Stimulated activated naive CD4-positive, alpha-beta T cell (primary cell): Measurements from ENCODE around the gene MYO15B.

ENCODE experiments used
- DNase-seq, 6 experiments: peaks; one replicate each; lab custom pipeline; 2025; lab: John Stamatoyannopoulos, UW

The MYO15B gene

DNA sequence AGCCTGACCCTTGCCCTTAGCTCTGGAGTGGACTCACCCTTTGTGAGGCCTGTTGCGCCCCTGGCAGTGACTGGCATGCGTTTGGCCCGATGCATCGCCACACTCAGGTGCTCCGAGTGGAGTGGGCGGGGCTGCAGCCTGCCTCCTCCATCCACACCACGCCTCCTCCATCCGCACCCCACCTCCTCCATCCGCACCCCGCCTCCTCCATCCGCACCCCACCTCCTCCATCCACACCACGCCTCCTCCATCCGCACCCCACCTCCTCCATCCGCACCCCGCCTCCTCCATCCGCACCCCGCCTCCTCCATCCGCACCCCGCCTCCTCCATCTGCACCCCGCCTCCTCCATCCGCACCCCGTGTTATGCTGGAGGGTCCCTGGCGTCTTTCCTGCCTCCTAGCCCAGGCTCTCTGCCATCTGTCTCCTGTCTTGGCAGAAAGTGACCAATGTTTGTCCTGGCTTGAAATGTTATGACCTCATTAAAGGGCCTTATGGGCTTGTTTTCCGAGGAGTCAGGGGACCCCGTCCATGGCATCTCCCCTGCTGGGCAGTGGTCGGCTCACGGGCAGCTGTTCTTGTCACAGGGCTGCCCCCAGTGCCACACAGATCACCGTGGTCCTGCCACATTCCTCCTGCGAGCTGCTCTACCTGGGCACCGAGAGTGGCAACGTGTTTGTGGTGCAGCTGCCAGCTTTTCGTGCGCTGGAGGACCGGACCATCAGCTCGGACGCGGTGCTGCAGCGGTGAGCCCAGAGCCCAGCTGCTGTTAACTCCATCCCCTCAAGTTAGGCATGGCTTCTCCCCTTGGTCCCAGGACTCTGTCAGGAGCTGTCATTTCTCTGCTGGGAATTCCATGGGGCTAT lies 28.7 kb upstream of the MYO15B start:
- no peak for DNase-seq

DNA sequence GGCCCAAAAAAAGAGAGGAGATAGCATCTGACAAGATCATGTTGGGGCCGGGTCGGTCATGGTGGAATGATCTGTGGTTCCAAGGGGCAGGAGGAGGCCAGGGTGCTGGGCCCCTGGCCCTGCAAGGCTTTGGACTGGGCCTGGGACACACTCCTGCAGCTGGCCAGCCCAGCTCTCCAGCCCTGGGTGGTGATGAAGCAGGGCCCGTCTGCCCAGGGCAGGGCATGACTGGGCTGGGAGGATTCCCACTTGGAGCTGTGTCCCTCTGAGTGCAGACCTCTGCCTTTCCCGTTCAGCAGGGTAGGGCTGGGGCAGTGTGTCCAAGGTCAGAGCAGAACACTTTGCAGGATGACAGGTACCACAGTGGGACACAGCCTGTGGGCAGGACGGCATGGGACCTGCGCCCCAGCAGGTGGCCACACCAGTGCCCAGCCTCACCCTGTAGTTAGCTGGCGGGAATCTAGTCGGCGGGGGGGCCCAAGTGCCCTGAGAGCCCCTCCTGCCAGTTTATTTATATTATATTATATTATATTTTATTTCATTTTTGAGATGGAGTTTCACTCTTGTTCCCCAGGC lies 27.6 kb upstream of the MYO15B start:
- no peak for DNase-seq

DNA sequence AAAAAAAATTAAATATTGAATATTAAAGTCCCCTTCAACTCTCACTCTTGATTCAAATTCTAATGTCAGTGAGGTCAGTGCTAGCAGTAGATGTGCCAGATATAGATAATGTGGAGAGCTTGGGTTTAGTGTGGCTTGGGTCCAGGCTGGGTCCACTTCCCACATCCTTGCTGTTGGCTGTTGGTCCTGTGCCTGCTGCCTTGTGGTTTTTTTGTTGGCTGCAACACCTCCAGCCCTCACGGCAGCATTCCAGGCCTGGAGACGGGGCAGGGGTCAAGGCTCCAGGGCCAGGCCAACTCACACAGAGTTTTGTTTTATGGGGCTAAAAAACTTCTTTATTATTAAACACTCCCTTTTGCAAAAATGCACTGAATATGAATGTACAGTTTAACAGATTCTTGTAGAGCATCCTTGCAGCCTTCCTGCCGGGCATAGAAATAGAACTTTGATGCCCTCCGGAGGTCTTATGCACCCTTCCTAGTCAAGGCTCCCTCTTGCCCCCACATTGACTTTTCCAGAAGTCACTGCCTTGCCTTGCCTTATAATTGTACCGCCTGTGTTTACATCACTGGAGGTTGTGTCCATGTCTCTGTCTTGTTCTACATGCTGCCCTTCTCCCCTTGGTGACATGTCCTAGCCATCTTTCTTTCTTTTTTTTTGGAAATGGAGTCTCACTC lies 25.5 kb upstream of the MYO15B start:
- no peak for DNase-seq

DNA sequence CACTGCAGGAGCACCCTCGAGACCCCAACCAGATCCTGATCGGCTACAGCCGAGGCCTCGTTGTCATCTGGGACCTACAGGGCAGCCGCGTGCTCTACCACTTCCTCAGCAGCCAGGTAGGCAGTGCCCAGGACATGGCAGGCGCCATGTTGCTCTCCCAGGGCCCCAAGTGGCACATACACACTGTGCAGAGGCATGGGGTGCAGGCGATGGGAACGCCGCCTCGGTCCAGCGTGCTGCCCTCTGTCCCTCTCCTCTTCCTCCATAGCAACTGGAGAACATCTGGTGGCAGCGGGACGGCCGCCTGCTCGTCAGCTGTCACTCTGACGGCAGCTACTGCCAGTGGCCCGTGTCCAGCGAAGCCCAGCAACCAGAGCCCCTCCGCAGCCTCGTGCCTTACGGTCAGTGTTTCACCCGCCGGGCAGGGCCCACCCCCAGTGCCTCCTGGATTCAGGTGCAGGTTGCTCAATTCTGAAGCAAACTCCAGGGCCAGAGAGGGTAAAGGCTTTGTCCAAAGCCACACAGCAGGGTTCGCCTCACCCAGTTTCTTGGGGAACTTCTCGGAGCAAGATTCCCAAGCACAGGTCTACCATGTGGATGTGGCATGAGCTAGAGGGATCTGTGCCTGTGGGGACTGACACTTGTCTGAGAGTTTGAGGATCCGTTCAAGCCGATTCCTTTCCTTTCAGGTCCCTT lies 24.4 kb upstream of the MYO15B start:
- DNase-seq = no peak

DNA sequence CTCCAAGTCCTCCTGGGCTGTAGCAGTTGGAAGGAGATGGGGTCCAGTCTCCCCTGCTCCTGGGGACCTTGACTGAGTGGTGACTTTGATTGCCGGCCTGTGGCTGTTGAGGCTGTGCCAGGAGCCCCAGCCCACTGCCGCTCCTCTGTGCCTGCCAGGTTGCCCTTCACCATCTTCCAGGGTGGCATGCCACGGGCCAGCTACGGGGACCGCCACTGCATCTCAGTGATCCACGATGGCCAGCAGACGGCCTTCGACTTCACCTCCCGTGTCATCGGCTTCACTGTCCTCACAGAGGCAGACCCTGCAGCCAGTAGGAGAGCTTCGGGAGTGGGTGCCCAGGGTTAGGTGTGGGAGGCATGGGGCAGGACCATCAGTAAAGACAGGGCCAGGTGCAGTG lies 23.4 kb upstream of the MYO15B start:
- no peak for DNase-seq

DNA sequence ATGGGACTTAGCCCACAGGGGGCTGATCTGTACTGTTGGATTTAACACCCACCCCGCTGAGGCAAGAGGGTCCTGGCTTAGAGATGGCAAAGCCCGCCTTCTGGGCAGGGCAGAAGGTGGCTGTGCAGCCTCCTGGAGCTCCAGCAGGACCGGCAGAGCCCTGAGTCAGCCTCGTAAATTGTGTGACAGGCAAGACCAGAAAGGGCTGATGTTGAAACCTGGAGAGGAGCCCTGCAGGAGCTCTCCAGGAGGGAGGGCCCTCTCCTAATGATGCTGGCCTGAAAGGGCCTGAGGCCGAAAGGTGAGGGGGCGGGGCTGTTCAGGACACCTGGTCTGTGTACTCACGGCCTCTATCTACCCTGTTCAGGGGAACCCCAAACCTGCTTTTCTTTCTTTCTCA lies 22.5 kb upstream of the MYO15B start:
- no peak for DNase-seq

DNA sequence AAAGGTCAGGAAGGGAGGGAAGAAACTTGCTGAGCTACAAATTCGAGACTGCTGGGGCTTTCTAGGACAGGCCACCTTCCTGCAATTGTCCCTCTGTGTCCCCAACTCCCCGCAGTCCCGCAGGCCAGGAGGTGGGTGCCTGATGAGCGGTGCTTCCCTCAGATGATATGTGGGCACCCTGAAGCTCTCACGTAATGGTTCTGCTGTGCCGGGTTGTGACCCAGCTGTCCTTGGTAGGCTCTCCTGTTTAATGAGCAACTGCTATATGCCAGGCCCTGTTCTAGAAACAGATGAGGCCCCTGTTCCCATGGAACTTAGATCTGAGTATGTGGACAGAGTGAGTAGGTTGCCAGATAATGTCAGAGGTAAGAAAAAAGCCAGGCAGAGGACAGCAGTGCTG lies 22.0 kb upstream of the MYO15B start:
- DNase-seq = no peak

DNA sequence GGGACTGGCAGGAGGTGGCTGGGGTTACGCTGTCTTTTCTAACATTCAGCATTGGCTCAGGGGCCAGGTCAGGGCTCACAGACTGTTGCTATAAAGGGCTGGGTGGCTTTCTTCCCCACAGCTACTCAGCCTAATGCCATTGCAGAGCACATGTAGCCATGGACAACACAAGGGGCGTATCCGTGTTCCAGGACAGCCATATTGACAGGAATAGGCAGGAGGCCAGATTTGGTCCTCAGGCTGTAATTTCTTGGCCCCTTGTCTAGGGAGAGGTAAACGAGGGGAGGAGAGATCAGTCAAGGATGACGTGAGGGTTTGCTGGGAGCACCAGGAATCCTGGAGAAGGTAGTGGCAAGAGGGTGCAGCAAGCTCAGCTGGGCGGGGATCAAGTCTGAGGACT lies 21.2 kb upstream of the MYO15B start:
- DNase-seq = no peak

DNA sequence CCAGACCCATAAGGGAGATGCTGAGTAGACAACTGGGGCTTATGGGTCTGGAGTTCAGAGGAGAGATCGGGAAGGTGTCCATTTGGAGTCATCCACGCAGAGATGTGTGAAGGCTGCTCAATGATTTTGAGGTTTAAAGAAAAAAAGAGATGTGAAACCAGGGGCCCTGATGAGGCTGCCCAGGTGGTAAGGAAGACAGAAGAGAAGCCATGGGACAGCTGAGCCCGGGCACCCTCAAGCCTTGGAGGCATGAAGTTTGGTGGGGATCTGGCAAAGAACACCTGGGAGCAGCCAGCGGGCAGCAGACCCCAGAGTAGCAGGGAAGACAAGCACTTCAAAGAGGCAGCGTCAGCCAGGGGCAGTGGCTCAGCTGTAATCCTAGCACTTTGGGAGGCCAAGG lies 20.8 kb upstream of the MYO15B start:
- no peak for DNase-seq

DNA sequence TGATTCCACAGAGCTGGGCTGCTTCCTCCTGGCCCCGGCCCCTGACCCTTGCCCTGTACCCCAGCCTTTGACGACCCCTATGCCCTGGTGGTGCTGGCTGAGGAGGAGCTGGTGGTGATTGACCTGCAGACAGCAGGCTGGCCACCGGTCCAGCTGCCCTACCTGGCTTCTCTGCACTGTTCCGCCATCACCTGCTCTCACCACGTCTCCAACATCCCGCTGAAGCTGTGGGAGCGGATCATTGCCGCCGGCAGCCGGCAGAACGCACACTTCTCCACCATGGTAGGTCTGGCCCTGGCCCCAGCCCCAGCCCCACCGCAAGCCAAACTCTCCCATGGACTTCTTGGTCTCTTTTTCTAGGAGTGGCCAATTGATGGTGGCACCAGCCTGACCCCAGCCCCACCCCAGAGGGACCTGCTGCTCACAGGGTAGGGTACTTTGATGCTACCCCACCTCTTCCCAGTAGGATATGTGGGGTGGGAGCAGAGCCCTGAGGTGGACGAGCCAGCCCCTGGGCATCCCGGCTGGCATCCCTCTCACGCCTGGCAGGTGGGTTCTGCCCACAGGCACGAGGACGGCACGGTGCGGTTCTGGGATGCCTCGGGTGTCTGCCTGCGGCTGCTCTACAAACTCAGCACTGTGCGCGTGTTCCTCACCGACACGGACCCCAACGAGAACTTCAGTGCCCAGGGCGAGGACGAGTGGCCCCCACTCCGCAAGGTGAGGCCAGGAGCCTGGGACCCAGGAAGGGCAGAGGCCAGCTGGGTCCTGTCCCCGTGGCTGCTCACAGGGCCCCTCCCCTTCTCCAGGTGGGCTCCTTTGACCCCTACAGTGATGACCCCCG lies 19.0 kb upstream of the MYO15B start:
- no peak for DNase-seq

DNA sequence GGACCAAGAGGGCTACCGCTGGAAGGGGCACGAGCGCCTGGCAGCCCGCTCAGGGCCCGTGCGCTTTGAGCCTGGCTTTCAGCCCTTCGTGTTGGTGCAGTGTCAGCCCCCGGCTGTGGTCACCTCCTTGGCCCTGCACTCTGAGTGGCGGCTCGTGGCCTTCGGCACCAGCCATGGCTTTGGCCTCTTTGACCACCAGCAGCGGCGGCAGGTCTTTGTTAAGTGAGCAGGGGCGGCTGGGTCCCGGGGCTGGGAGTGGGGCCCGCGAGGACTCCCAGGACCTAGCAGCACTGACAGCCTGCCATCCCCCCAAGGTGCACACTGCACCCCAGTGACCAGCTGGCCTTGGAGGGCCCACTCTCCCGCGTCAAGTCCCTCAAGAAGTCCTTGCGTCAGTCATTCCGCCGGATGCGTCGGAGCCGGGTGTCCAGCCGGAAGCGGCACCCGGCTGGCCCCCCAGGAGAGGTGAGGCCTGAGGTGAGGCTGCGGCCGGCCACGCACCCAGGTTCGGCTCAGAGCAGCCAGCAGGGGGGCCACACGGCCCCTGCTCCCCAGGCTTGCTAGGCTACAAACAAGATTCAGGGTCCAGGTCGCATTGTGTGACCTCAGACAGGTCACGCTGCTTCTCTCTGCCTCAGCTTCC lies 17.4 kb upstream of the MYO15B start:
- no peak for DNase-seq

DNA sequence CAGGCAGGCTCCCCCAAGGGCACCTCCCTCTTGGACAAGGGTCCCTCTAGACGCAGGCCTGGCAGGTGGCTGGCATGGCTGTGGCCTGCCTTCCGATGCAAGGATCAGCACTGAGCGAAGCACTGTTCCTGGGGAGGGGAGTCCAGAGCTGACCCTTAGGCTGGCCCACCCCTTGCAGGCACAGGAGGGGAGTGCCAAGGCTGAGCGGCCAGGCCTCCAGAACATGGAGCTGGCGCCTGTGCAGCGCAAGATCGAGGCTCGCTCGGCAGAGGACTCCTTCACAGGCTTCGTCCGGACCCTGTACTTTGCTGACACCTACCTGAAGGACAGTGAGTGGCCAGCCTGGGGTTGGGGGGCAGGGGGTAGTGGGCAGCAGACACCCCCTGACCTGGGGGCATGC lies 16.8 kb upstream of the MYO15B start:
- DNase-seq = no peak

DNA sequence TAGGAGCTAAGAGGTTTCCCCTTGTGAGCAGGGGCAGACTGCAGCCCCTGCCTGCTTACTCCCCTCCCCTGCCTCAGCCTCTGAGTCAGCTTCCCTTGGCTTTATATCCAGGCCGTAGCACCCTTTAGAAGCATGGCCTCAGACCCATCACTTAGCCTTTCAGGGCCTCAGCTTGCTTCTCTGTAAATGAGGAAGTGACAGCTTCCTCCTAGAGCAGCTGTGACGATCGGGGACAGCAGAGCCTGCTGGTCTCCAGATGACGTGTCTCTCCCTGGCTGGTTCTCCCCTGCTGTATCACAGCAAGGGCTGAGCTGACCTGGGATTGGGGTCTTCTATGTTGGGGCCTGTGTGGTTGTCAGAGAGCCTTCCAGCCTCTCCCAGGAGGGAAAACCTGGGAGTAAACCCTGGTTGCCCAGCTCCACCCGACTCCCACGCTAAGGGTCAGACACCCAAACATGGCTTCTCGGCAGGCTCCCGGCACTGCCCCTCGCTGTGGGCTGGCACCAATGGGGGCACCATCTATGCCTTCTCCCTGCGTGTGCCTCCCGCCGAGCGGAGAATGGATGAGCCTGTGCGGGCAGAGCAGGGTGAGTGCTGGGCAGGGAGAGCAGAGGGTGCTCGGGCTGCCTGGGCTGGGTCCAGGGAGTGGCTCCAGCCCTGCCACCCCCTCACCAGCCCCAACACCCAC lies 16.3 kb upstream of the MYO15B start:
- DNase-seq = no peak

DNA sequence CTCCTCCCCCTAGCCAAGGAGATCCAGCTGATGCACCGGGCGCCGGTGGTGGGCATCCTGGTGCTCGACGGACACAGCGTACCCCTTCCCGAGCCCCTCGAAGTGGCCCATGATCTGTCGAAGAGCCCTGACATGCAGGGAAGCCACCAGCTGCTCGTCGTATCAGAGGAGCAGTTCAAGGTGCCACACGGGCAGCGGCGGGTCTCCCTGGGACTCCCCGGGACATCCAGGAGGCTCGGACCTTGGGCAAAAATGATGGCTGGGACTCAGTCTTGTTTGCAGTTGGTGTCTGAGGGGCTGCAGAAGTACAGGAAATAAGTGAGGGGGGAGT lies 15.8 kb upstream of the MYO15B start:
- DNase-seq = no peak

DNA sequence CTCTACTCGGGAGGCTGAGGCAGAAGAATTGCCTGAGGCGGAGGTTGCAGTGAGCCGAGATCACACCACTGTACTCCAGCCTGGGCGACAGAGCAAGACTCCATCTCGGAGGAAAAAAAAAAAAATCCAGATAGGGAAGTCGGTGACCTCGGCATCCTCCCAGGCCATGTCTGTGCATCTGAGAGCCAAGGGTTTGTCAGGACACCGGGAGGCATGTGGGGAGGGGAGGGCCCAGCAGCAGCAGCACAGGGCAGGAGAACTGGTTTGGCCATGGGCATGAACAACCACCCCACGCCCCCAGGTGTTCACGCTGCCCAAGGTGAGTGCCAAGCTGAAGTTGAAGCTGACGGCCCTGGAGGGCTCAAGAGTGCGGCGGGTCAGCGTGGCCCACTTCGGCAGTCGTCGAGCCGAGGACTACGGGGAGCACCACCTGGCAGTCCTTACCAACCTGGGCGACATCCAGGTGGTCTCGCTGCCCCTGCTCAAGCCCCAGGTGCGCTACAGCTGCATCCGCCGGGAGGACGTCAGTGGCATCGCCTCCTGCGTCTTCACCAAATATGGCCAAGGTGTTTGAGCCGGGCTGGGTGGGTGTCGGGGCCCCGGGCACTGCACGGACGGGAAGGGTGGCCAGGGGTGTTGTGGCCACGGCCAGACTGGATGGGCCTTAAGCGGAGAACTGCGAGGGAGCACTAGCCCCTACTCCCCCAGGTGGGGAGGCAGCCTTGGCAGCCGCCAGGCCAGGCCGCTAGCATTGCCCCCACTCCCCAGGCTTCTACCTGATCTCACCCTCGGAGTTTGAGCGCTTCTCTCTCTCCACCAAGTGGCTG lies 14.7 kb upstream of the MYO15B start:
- no peak for DNase-seq

DNA sequence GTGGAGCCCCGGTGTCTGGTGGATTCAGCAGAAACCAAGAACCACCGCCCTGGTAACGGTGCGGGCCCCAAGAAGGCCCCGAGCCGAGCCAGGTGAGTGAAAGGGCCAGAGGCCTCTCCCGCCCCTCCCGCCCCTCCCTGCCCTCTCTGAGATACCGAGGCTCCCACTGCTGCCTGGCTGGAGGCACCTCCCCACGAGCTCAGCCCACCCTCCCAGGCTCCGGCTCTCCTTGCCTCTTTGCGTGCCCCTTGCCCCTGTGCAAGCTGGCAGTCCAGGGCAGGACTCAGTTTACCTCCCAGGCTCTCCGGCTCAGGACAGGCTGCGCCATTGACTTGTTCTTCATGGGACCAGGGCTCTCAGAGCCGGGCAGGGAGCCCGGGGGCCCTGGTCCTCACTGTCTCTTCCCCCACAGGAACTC lies 14.1 kb upstream of the MYO15B start:
- no peak for DNase-seq

DNA sequence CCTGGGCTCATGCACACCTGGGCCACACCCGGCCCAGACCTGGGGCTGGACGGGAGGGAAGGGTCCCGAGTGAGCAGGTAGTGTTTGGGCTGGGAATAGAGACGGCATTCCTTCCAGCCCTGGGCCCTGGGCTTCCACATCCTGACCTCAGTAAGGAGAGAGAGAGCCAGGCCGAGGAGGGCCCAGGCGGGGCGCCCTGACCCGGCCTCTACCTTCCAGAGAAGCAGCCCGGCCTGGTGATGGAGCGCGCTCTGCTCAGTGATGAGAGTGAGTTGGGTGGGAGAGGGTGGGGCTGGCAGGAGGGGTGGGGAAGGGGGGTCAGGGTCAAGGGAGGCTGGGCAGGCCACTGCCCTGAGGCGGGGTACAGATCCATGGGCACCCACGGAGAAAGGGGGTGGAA lies 13.6 kb upstream of the MYO15B start:
- no peak for DNase-seq

DNA sequence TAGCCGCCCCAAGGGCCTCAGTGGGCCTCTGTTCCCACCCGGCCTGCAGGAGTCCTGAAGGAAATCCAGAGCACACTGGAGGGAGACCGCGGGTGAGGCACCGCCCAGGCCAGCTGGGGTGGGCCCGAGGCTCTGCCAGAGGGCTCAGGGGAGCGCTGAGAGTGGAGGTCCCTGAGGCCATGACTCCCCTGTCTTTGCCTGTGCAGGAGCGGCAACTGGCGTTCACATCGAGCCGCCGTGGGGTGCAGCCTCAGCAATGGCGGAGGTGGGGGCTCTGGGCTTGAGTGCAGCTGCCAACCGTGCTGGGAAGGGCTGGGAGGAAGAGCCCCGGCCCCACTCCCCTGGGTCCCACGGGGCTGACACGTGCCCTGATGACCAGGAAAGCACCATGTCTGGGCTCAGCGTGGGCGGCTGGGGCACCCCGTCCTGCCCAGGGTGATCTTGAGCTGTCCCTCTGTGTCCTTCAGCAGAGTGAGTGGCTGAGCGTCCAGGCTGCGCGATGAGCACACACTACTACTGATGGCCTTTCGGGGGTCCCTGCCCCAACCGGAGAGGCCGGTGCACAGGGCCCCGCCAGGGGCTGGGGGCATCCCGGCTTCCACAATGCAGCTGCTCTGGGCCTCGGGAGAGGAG lies 13.1 kb upstream of the MYO15B start:
- no peak for DNase-seq

DNA sequence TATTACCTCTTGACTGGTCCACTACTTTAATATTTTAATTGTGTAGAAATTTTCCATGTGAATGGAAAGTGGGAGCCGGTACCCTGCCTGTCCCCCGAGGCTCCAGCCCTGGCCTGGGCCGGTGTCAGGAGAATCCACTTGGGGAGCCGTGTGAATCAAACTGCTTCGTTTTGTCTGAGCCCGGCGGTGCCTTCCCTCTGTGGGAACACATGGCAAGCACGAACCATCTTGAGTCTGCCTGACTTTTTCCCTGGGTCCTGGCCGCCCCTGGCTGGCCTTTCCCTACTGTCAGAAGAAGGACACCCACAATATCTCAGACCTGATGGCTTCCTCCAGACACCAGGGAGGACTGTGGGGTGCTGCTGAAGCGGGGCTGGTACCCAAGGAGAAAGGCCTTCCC lies 12.4 kb upstream of the MYO15B start:
- DNase-seq = no peak
